Measurements from ENCODE around the gene TAB2. TPM values are rescaled to one million over a fixed set of nuclear protein-coding genes. Genes with fewer than 3 reads are reported as not detected.

The TAB2 gene
- total RNA-seq, 1 experiment from 2014 or later = 45.8 TPM

GRCh38 chr6:149366267-149366921 is 48.9 kb downstream of the TAB2 start:
- Histone ChIP-seq H2AFZ (no peak overlapping the region), H4K20me1 (ENCODE audit: insufficient read depth) (0 out of 2 replicates have a peak, but pooled peaks cover 5% of the 10 kb centered on the region), H3F3A (ENCODE audit: insufficient read depth, low read depth) (peaks cover 18% of the 10 kb centered on the region), H3K9me2 (ENCODE audit: insufficient read depth) (no peaks in the 10 kb centered on the region), H3K9me3 (ENCODE audit: insufficient read depth, low read depth) (no peaks in the 10 kb centered on the region), H3K4me3 (no peak overlapping the region), H3K4me1 (replicated peaks; ENCODE audit: insufficient read depth) (peaks cover 21% of the 10 kb centered on the region), H3K36me3 (ENCODE audit: low read depth) (peaks cover 34% of the 10 kb centered on the region), H3K27me3 (ENCODE audit: insufficient read depth, low read depth) (no peaks in the 10 kb centered on the region), H3K79me2 (ENCODE audit: low read depth) (peaks cover 96% of the 10 kb centered on the region), H3K27ac (no peak overlapping the region), H3K4me2 (no peak overlapping the region)
- ChIA-PET POLR2A (ENCODE audit: unreplicated experiment) (no interaction called here), CTCF (interaction anchor here (0.6 kb wide), 1 partner anchor 1123 kb away, joined by 4 read pairs; no protein-coding TSS in a partner anchor)
- TF ChIP-seq, protein P1, sequence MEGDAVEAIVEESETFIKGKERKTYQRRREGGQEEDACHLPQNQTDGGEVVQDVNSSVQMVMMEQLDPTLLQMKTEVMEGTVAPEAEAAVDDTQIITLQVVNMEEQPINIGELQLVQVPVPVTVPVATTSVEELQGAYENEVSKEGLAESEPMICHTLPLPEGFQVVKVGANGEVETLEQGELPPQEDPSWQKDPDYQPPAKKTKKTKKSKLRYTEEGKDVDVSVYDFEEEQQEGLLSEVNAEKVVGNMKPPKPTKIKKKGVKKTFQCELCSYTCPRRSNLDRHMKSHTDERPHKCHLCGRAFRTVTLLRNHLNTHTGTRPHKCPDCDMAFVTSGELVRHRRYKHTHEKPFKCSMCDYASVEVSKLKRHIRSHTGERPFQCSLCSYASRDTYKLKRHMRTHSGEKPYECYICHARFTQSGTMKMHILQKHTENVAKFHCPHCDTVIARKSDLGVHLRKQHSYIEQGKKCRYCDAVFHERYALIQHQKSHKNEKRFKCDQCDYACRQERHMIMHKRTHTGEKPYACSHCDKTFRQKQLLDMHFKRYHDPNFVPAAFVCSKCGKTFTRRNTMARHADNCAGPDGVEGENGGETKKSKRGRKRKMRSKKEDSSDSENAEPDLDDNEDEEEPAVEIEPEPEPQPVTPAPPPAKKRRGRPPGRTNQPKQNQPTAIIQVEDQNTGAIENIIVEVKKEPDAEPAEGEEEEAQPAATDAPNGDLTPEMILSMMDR (conservative IDR thresholded peaks at IDR 0.05) = no peak
- TF ChIP-seq EZH2 (IDR thresholded peaks at IDR 0.05; ENCODE audit: low read depth) = no peak
- intact Hi-C loops (cut with micrococcal nuclease; ENCODE audit: unreplicated experiment) = no loop called here
- BruUV-seq (replicated peaks) = no TSS peak
- DNase-seq = no peak

- Histone ChIP-seq H3K36me3 (ENCODE audit: low read depth) (peaks cover 25% of the 10 kb centered on the region), H3K9me2 (ENCODE audit: insufficient read depth) (no peaks in the 10 kb centered on the region), H3K79me2 (ENCODE audit: low read depth) (peaks cover 93% of the 10 kb centered on the region), H3F3A (ENCODE audit: insufficient read depth, low read depth) (peaks cover 3% of the 10 kb centered on the region; the same call in 1 of the 2 replicates), H3K27ac (no peak overlapping the region), H3K4me2 (no peak overlapping the region), H2AFZ (no peak overlapping the region), H3K4me3 (no peak overlapping the region), H4K20me1 (ENCODE audit: insufficient read depth) (0 out of 2 replicates have a peak, but pooled peaks cover 5% of the 10 kb centered on the region), H3K4me1 (replicated peaks; ENCODE audit: insufficient read depth) (peaks cover 13% of the 10 kb centered on the region), H3K27me3 (ENCODE audit: insufficient read depth, low read depth) (no peaks in the 10 kb centered on the region), H3K9me3 (ENCODE audit: insufficient read depth, low read depth) (no peaks in the 10 kb centered on the region)
- TF ChIP-seq EZH2 (IDR thresholded peaks at IDR 0.05; ENCODE audit: low read depth) = no peak
- TF ChIP-seq, protein P1 (conservative IDR thresholded peaks at IDR 0.05) = no peak
- BruUV-seq (replicated peaks) = no TSS peak
- no peak for DNase-seq
- intact Hi-C loops (cut with micrococcal nuclease; ENCODE audit: unreplicated experiment) = no loop called here
- ChIA-PET POLR2A (ENCODE audit: unreplicated experiment) (no interaction called here), CTCF (interaction anchor here (0.6 kb wide), 1 partner anchor 31 kb away, joined by 3 read pairs; no protein-coding TSS in a partner anchor)
Measured at GRCh38 chr6:149368065-149368464, 50.6 kb downstream of the TAB2 start.

GRCh38 chr6:149371154-149371553 is 53.6 kb downstream of the TAB2 start:
- Histone ChIP-seq H3K9me2 (ENCODE audit: insufficient read depth) (no peaks in the 10 kb centered on the region), H3K4me2 (no peak overlapping the region), H3K9me3 (ENCODE audit: insufficient read depth, low read depth) (no peaks in the 10 kb centered on the region), H3K27me3 (ENCODE audit: insufficient read depth, low read depth) (no peaks in the 10 kb centered on the region), H3K79me2 (ENCODE audit: low read depth) (peaks cover 75% of the 10 kb centered on the region), H3K4me3 (no peak overlapping the region), H3F3A (ENCODE audit: insufficient read depth, low read depth) (peaks cover 3% of the 10 kb centered on the region; the same call in 1 of the 2 replicates), H3K27ac (no peak overlapping the region), H3K36me3 (ENCODE audit: low read depth) (peaks cover 18% of the 10 kb centered on the region), H2AFZ (no peak overlapping the region), H4K20me1 (ENCODE audit: insufficient read depth) (0 out of 2 replicates have a peak, but pooled peaks cover 3% of the 10 kb centered on the region), H3K4me1 (replicated peaks; ENCODE audit: insufficient read depth) (no peaks in the 10 kb centered on the region)
- TF ChIP-seq EZH2 (IDR thresholded peaks at IDR 0.05; ENCODE audit: low read depth) = no peak
- TF ChIP-seq, protein P1 (conservative IDR thresholded peaks at IDR 0.05) = no peak
- no TSS peak for BruUV-seq (replicated peaks)
- CTCF ChIA-PET = no interaction called here
- POLR2A ChIA-PET (ENCODE audit: unreplicated experiment) = no interaction called here
- intact Hi-C loops (cut with micrococcal nuclease; ENCODE audit: unreplicated experiment) = no loop called here
- no peak for DNase-seq

All from PC-9 (cell line).